ENCODE results near the gene LYRM4.

Gene LYRM4

GRCh38 chr6:5278565-5279120 lies 17.9 kb upstream of the LYRM4 start:
- Histone ChIP-seq H3K4me3 (ENCODE audit: low read depth, low read length) (no peak overlapping the region), H3K27ac (no peak overlapping the region), H3K36me3 (replicated peaks) (no peaks in the 10 kb centered on the region), H3K27me3 (replicated peaks) (no peaks in the 10 kb centered on the region)
- in situ Hi-C loops (cut with HindIII; ENCODE audit: low pct_ligation_motif_present, low sequenced_read_pairs): no loop called here
- DNase-seq: no peak
- TF ChIP-seq, protein P1, sequence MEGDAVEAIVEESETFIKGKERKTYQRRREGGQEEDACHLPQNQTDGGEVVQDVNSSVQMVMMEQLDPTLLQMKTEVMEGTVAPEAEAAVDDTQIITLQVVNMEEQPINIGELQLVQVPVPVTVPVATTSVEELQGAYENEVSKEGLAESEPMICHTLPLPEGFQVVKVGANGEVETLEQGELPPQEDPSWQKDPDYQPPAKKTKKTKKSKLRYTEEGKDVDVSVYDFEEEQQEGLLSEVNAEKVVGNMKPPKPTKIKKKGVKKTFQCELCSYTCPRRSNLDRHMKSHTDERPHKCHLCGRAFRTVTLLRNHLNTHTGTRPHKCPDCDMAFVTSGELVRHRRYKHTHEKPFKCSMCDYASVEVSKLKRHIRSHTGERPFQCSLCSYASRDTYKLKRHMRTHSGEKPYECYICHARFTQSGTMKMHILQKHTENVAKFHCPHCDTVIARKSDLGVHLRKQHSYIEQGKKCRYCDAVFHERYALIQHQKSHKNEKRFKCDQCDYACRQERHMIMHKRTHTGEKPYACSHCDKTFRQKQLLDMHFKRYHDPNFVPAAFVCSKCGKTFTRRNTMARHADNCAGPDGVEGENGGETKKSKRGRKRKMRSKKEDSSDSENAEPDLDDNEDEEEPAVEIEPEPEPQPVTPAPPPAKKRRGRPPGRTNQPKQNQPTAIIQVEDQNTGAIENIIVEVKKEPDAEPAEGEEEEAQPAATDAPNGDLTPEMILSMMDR (IDR thresholded peaks at IDR 0.05; ENCODE audit: low read depth, low read length, missing control alignments): no peak

DNA sequence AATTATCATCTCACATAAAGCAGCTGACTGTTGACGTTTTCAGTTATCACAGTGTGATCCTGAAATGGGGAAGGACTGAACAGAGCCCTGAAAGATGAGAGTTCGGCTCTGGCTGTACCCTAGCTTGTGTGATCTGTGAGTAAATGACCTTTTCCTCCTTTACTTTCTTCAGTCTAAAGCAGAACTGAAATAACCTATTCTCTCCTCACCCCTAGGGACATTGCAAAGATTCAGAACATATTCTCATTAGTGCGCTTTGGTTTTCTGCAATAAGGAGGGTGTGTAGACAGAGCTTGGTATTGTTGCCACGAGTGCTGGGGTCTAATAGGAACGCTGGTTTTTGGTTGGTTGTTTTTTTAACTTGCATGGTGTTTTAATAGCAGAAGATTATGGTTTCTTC lies 17.3 kb upstream of the LYRM4 start:
- H3K27me3 ChIP-seq (replicated peaks): no peaks in the 10 kb centered on the region
- H3K36me3 ChIP-seq (replicated peaks): no peaks in the 10 kb centered on the region
- no peak overlapping the region for H3K27ac ChIP-seq
- TF ChIP-seq, protein P1 (IDR thresholded peaks at IDR 0.05; ENCODE audit: low read depth, low read length, missing control alignments): no peak
- no peak for DNase-seq
- no peak overlapping the region for H3K4me3 ChIP-seq (ENCODE audit: low read depth, low read length)
- in situ Hi-C loops (cut with HindIII; ENCODE audit: low pct_ligation_motif_present, low sequenced_read_pairs): no loop called here

GRCh38 chr6:5277589-5277988 lies 16.8 kb upstream of the LYRM4 start:
- H3K27me3 ChIP-seq (replicated peaks): no peaks in the 10 kb centered on the region
- H3K27ac ChIP-seq: no peak overlapping the region
- no peak overlapping the region for H3K4me3 ChIP-seq (ENCODE audit: low read depth, low read length)
- DNase-seq: no peak
- in situ Hi-C loops (cut with HindIII; ENCODE audit: low pct_ligation_motif_present, low sequenced_read_pairs): no loop called here
- H3K36me3 ChIP-seq (replicated peaks): no peaks in the 10 kb centered on the region
- TF ChIP-seq, protein P1 (IDR thresholded peaks at IDR 0.05; ENCODE audit: low read depth, low read length, missing control alignments): no peak

- in situ Hi-C loops (cut with HindIII; ENCODE audit: low pct_ligation_motif_present, low sequenced_read_pairs): no loop called here
- TF ChIP-seq, protein P1 (IDR thresholded peaks at IDR 0.05; ENCODE audit: low read depth, low read length, missing control alignments): no peak
- no peak for DNase-seq
- no peak overlapping the region for H3K4me3 ChIP-seq (ENCODE audit: low read depth, low read length)
- no peaks in the 10 kb centered on the region for H3K36me3 ChIP-seq (replicated peaks)
- no peaks in the 10 kb centered on the region for H3K27me3 ChIP-seq (replicated peaks)
- H3K27ac ChIP-seq: no peak overlapping the region
Measured at GRCh38 chr6:5276581-5276980, 15.8 kb upstream of the LYRM4 start.

DNA sequence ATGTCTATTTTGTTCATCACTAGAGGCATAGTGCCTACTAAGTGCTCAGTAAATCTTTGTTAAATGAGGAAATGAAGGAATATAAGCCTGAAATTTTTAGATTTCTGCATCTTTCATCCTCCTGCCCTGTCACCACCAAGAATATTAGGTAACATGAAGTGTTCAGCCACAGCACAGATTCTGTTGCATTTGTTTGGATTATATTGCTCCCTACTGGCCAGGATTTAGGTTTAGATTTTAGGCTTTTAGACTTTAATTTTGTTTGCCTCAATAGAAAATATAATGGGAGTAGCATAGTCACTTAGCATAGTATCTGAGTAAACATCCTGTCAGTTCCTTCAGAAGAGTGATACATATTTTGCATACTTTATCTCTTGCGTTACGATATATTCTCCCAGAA lies 14.7 kb upstream of the LYRM4 start:
- no peak overlapping the region for H3K27ac ChIP-seq
- no peak overlapping the region for H3K4me3 ChIP-seq (ENCODE audit: low read depth, low read length)
- H3K27me3 ChIP-seq (replicated peaks): no peaks in the 10 kb centered on the region
- TF ChIP-seq, protein P1 (IDR thresholded peaks at IDR 0.05; ENCODE audit: low read depth, low read length, missing control alignments): no peak
- in situ Hi-C loops (cut with HindIII; ENCODE audit: low pct_ligation_motif_present, low sequenced_read_pairs): no loop called here
- DNase-seq: no peak
- H3K36me3 ChIP-seq (replicated peaks): no peaks in the 10 kb centered on the region

GRCh38 chr6:5274231-5274630 lies 13.5 kb upstream of the LYRM4 start:
- in situ Hi-C loops (cut with HindIII; ENCODE audit: low pct_ligation_motif_present, low sequenced_read_pairs): no loop called here
- TF ChIP-seq, protein P1 (IDR thresholded peaks at IDR 0.05; ENCODE audit: low read depth, low read length, missing control alignments): no peak
- no peak for DNase-seq
- Histone ChIP-seq H3K4me3 (ENCODE audit: low read depth, low read length) (no peak overlapping the region), H3K27ac (no peak overlapping the region), H3K27me3 (replicated peaks) (no peaks in the 10 kb centered on the region), H3K36me3 (replicated peaks) (no peaks in the 10 kb centered on the region)
